GOT3 (cell line): ENCODE data around the gene GLI1.
"Not testable (repeated sequence)": the region's sequence is repeated elsewhere in the genome, so short reads cannot be mapped to it uniquely, and the experiment has no call there.

Source experiments
- DNase-seq: peaks from one replicate; lab custom pipeline; 2025; ENCODE audit warnings: mixed read lengths; lab: John Stamatoyannopoulos, UW

Gene GLI1

GRCh38 chr12:57441846-57442427 lies 17.6 kb upstream of the GLI1 start:
- no peak for DNase-seq

DNA sequence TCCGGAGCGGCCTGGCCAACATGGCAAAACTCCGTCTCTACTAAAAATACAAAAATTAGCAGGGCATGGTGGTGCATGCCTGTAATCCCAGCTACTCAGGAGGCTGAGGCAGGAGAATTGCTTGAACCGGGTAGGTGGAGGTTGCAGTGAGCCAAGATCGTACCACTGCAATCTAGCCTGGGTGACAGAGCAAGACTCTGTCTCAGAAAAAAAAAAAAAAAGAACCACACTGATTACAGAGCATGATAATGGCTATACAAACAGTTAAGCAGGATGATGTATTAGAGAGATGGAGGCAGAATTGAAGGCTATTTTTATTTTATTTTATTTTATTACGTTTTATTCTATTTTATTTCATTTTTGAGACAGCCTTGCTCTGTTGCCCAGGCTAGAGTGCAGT lies 15.2 kb upstream of the GLI1 start:
- not testable (repeated sequence) for DNase-seq

DNA sequence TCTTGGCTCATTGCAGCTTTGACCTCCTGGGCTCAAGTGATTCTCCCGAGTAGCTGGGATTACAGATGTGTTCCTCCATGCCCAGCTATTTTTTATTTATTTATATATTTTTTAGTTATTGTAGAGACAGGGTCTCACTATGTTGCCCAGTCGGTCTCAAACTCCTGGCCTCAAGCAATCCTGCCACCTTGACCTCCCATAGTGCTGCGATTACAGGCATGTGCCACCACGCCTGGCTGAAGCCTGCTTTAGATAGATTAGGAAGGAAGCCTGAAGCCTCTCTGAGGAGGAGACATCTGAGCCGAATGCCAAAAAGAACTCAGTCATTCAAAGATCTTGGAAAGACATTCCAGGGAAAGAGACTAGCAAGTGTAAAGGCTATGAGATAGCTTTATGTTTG lies 14.8 kb upstream of the GLI1 start:
- DNase-seq, result no peak

DNA sequence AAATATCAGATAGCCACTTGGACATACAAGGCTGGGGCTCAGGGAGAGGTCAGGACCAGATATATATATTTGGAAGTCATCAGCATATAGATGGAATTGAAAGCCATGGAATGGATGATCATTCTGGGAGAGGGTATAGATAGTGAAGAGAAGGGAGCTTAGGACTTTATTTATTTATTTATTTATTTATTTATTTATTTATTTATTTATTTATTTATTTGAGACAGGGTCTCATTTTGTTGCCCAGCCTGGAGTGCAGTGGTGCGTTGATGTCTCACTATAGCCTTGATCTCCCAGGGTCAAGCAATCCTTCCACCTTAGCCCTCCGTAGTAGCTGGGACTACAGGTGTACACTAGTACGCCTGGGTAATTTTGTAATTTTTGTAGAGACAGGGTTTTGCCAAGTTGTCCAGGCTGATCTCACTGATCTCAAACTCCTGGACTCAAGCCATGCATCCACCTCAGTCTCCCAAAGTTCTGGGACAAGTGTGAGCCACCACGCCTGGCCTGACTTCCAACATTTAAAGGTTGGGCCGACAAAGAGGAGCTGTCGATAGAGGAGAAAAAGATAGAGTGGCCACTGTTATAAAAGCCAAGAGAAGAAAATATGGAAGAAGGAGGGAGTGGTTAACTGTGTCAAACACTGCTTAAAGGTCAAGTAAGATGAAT lies 13.2 kb upstream of the GLI1 start:
- DNase-seq, result no peak

DNA sequence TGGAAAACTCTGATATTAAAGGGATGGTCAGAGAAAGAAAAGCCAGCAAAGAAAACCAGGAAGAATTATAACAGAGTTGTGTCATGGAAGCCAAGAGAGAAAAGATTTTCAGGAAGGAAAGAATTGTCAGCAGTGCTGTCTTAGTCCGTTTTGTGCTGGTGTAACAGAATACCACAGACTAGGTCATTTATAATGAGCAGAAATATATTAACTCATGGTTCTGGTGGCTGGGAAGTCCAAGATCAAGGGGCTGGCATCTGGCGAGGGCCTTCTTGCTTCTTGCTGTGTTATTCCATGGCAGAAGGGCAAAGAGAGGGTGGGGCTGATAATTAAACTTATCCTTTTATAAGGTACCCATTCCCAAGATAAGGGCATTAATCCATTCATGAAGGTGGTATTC lies 10.9 kb upstream of the GLI1 start:
- no peak for DNase-seq

- DNase-seq, result no peak
Observed at GRCh38 chr12:57449375-57449774, 10.2 kb upstream of the GLI1 start.

DNA sequence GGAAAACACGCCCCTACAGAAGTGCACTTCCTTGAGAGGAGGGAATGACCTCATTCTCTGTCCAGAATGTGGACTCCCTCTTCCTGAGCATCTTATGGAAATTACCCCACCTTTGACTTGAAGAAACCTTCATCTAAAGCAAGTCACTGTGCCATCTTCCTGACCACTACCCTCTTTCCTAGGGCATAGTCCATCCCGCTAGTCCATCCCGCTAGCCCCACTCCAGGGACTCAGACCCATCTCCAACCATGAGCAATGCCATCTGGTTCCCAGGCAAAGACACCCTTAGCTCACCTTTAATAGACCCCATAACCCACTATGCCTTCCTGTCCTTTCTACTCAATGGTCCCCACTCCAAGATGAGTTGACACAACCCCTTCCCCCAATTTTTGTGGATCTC lies 9.5 kb upstream of the GLI1 start:
- DNase-seq, result no peak

DNA sequence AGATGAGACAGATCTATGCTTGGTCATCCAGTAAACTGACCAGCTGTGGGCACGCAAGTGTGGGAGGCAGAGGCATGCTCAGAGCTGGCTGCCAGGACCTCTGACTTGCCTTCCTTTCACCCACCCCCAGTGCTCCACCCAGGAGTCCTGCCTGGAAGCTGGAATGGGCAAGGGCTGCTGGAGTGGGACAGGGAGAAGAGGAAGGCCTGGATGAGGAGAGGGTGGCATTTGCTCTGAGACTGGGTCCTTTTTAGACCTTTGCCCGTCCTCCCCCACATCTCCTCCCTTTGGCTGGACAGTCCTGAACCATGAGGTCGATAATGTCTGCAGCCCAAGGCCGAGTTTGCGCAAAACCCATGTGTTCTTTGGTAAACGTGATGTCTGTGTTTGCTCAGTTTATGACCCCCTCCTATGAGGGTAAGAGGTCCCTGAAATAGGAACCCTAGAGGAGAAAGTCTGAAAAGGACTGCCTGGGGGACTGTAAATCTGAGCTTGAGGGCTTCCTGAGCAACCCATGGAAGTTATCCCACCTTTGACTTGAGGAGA lies 8.3 kb upstream of the GLI1 start:
- no peak for DNase-seq

GRCh38 chr12:57452181-57452936 lies 7.2 kb upstream of the GLI1 start:
- no peak for DNase-seq

DNA sequence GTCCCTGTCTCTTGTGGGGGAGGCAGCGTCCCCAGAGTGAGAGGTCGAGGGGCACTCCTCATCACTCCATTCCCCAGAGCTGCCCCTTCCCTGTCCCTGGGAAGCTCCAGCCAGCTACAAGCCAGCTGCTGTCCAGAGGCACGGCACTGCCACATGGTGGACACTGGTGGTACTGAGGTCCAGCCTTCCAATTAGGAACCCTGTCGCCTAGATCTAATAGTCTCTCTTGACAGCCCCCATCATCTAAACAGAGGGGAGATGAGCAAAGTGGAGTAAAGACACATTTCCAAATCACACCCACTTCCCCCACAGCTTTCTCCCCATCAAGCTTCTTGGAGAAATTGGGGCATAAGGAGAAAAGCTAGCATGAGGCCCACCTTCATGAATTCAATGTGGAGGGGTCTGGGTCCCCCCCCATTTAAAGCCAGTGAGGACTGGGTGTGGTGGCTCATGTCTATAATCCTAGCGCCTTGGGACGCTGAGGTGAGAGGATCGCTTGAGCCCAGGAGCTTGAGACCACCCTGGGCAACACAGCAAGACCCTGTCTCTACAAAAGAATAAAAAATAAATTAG lies 6.6 kb upstream of the GLI1 start:
- peak; percentile 96 for DNase-seq

DNA sequence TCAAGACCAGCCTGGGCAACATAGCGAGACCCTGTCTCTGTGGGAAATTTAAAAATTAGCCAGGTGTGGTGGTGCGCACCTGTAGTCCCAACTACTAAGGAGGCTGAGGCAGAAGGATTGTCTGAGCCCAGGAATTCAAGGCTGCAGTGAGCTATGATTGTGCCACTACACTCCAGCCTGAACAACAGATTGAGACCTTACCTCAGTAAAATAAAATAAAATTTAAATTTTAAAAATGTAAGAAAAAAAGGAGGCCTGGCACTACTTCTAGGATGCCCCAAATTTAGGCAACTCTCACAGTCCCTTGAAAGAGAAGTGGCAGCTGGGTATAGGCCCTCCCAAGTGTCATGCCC lies 5.4 kb upstream of the GLI1 start:
- no peak for DNase-seq

DNA sequence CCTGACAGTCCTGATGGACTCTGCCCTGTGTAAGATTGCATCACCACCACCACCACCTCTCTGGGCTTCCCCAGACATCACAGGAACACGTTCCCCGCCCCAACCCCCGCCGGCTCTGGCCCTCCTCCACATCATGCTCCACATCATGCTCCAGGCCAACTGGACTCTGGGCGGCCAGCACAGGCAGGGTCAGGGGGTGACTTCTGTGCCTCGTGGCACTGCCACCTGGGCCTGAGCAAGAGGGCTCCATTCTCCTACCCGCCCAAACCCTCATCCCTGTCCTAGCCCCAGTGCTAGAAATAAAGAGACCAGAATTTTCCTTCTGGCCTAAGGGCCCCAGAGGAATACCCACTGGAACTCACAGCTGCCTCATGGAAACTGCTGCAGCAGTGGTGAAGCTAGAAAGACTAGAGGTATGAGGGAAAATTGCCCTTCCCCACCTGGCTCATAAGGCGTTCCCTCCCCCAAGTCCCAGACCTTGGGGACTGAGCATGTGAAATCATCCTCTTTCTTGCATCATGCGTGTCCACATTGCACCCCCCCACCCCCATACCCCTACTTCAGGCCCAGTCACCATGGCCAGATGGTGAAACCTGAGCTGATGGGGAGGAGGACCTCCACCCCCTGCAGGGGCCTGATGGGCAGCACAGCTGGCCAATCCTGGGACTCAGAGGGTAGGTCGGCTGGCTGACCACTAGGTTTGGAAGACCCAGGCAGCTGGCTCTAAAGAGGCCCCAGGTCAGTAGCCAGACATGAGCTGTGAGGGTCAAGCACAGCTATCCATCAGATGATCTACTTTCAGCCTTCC lies 4.8 kb upstream of the GLI1 start, which contains the start of gene INHBE:
Gene INHBE, plus strand, starts transcription at position 742 of the 808 bp plus-strand sequence. CDS start 230 bp downstream, outside the sequence.
- no peak for DNase-seq

DNA sequence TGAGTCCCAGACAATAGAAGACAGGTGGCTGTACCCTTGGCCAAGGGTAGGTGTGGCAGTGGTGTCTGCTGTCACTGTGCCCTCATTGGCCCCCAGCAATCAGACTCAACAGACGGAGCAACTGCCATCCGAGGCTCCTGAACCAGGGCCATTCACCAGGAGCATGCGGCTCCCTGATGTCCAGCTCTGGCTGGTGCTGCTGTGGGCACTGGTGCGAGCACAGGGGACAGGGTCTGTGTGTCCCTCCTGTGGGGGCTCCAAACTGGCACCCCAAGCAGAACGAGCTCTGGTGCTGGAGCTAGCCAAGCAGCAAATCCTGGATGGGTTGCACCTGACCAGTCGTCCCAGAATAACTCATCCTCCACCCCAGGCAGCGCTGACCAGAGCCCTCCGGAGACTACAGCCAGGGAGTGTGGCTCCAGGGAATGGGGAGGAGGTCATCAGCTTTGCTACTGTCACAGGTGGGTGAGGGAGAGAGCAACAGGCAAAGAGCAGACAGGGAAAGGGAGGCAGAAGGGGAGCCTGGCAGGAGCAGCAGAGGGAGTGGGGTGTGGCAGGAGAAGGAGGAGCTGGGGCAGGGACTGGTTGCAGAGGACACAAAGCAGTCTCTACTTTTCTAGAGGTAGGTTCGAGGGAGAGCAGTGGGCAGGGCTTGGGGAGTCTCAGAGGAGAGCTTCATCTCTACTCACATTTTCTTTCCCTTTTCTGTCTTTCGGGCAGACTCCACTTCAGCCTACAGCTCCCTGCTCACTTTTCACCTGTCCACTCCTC lies 4.0 kb upstream of the GLI1 start:
- no peak for DNase-seq

DNA sequence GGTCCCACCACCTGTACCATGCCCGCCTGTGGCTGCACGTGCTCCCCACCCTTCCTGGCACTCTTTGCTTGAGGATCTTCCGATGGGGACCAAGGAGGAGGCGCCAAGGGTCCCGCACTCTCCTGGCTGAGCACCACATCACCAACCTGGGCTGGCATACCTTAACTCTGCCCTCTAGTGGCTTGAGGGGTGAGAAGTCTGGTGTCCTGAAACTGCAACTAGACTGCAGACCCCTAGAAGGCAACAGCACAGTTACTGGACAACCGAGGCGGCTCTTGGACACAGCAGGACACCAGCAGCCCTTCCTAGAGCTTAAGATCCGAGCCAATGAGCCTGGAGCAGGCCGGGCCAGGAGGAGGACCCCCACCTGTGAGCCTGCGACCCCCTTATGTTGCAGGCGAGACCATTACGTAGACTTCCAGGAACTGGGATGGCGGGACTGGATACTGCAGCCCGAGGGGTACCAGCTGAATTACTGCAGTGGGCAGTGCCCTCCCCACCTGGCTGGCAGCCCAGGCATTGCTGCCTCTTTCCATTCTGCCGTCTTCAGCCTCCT lies 3.4 kb upstream of the GLI1 start:
- no peak for DNase-seq

DNA sequence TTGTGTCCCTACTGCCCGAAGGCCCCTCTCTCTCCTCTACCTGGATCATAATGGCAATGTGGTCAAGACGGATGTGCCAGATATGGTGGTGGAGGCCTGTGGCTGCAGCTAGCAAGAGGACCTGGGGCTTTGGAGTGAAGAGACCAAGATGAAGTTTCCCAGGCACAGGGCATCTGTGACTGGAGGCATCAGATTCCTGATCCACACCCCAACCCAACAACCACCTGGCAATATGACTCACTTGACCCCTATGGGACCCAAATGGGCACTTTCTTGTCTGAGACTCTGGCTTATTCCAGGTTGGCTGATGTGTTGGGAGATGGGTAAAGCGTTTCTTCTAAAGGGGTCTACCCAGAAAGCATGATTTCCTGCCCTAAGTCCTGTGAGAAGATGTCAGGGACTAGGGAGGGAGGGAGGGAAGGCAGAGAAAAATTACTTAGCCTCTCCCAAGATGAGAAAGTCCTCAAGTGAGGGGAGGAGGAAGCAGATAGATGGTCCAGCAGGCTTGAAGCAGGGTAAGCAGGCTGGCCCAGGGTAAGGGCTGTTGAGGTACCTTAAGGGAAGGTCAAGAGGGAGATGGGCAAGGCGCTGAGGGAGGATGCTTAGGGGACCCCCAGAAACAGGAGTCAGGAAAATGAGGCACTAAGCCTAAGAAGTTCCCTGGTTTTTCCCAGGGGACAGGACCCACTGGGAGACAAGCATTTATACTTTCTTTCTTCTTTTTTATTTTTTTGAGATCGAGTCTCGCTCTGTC lies 2.7 kb upstream of the GLI1 start:
- DNase-seq, result no peak

- DNase-seq, result no peak
Observed at GRCh38 chr12:57458665-57459054, 925 bp upstream of the GLI1 start.

GRCh38 chr12:57459055-57459749 lies 383 bp upstream of the GLI1 start:
- peak; percentile 100 for DNase-seq

DNA sequence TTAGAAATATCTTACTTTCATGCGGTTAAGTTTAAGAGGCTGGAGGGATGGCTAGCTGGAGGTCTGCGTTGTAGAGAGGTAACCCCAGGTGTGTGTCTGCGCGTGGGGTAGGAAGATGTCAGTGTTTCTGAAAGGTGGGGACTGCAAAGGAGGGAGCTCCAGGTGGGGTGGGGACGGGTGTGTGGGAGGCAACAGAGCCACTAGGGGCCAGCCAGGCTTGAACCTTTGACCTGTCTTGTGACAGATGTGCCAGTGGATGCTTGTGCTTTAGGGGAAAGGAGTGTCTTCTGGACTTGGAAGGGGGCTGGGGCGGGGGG lies 841 bp downstream of the GLI1 start:
- no peak for DNase-seq

GRCh38 chr12:57460841-57461275 lies 1.3 kb downstream of the GLI1 start:
- no peak for DNase-seq
